ENCODE results near the gene ISG15. TPM values are rescaled to one million over a fixed set of nuclear protein-coding genes. Genes with fewer than 3 reads are reported as not detected.

The ISG15 gene
- total RNA-seq, 2 experiments from 2014 or later = 385 to 413 TPM

DNA sequence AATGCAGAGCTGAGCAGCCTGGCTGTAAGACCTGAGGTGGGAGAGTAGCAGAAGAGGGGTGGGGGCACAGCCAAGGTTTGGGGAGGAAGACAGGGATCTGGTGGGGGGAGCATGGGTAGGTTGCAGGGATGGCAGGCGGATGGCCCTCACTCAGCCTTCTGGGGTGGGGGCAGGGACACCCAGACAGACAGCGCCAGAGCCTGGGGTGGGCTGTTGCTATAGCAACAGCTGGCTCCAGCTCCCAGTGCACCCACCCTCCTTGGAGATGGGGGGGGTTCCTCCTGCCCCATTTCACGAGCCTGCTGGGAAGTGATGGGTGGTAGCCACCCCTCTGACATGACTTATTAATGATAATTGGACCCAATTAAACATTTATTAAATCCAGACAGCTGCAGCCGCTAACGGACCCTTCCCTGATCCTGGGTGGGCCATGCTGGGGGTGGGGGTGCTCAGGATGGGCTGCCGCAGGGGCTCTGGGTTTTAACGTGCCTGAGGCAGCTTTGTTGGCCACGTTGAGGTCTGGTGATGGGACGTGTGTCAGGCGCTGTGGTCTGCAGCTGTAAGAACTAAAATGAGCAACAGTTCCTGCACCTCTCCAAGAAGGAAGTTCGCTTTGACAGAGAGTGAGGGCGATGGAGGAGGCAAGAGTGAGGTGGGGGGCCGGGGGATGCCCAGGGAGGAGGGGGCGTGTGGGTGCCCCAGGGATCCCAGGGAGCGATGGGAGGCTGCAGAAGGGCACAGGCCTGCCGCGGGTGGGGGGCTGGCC lies 26.0 kb downstream of the ISG15 start:
- H3K27me3 Mint-ChIP-seq (ENCODE audit: low read depth) = peaks cover 2% of the 10 kb centered on the region
- peak overlapping the region; percentile 58 for H3K27ac Mint-ChIP-seq
- peak; percentile 52 for DNase-seq
- H3K4me1 Mint-ChIP-seq (ENCODE audit: low read depth) = peaks cover 27% of the 10 kb centered on the region
- POLR2A ChIA-PET = interaction anchor here (0.8 to 3.4 kb wide), 6 partner anchors 20 to 211 kb away, joined by 3 to 26 read pairs (median 8); partner anchors contain the start of genes AGRN and ISG15
- peak overlapping the region; percentile 49 for H3K4me3 Mint-ChIP-seq
- ATAC-seq = no peak
- H3K36me3 Mint-ChIP-seq (ENCODE audit: low read depth) = peaks cover 5% of the 10 kb centered on the region
- no peaks in the 10 kb centered on the region for H3K9me3 Mint-ChIP-seq (ENCODE audit: insufficient read depth)
- CTCF ChIA-PET = interaction anchor here (1.0 to 4.2 kb wide), 9 partner anchors 20 to 82 kb away, joined by 3 to 27 read pairs (median 9); partner anchors contain the start of gene ISG15

DNA sequence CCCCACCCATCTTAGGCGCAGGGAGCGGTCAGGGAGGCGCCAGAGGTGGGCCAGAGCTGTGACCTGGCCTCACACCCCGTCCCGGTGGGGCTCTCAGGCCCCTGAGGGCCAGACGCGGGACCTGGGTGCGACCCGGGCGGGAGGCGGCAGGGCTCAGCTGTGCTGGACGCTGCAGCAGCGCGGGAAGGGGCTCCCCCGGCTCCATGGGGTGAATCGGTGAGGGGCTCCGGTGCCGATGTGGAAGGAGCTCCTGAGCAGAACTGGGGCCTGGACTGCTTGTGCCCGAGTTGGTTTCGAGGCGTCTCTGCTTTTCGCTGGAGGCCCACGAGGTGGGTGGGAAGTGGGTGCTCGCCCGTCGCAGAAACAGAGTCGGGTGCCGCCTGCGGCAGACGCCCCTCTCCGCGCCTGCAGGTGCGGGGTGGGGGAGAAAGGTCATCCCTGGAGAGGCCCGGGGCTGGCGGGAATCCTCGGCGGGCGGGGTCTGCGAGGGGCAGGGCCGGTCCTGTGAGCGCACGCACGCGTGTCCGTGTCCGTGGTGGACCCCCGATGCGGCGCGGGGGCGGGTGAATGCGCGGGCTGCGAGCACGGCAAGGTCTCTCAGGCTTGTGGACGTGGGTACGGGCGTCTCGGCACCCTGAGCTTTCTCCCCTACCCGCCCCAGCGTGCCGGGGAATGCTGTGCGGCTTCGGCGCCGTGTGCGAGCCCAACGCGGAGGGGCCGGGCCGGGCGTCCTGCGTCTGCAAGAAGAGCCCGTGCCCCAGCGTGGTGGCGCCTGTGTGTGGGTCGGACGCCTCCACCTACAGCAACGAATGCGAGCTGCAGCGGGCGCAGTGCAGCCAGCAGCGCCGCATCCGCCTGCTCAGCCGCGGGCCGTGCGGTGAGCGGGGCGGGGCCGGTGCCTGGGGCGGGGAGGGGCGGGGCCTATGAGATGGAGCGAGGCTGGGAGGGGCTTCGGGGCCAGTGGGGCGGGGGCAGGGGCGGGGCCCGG lies 27.0 kb downstream of the ISG15 start:
- Mint-ChIP-seq H3K4me3 (peak overlapping the region; percentile 49), H3K27ac (peak overlapping the region; percentile 58), H3K9me3 (ENCODE audit: insufficient read depth) (no peaks in the 10 kb centered on the region), H3K36me3 (ENCODE audit: low read depth) (peaks cover 5% of the 10 kb centered on the region), H3K27me3 (ENCODE audit: low read depth) (peaks cover 2% of the 10 kb centered on the region), H3K4me1 (ENCODE audit: low read depth) (peaks cover 27% of the 10 kb centered on the region)
- CTCF ChIA-PET = interaction anchor here (0.9 to 4.2 kb wide), 11 partner anchors 17 to 81 kb away, joined by 3 to 27 read pairs (median 7); partner anchors contain the start of gene ISG15
- peak; percentile 90 for DNase-seq
- POLR2A ChIA-PET = interaction anchor here (0.6 to 3.4 kb wide), 7 partner anchors 14 to 210 kb away, joined by 3 to 26 read pairs (median 4); partner anchors contain the start of genes AGRN and ISG15
- ATAC-seq = peak; percentile 89

DNA sequence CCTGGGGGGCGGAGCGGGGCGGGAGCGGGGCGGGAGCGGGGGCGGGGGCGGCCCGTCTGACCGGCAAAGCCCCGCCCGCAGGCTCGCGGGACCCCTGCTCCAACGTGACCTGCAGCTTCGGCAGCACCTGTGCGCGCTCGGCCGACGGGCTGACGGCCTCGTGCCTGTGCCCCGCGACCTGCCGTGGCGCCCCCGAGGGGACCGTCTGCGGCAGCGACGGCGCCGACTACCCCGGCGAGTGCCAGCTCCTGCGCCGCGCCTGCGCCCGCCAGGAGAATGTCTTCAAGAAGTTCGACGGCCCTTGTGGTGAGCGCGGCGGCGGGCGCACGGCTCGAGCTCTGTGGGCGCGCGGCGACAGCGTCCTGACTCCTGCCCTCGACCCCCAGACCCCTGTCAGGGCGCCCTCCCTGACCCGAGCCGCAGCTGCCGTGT lies 27.8 kb downstream of the ISG15 start:
- Mint-ChIP-seq H3K4me3 (no peak overlapping the region), H3K36me3 (ENCODE audit: low read depth) (peaks cover 5% of the 10 kb centered on the region), H3K4me1 (ENCODE audit: low read depth) (peaks cover 25% of the 10 kb centered on the region), H3K27ac (no peak overlapping the region), H3K9me3 (ENCODE audit: insufficient read depth) (no peaks in the 10 kb centered on the region), H3K27me3 (ENCODE audit: low read depth) (no peaks in the 10 kb centered on the region)
- ATAC-seq (peak; percentile 27), DNase-seq (no peak)
- ChIA-PET CTCF (interaction anchor here (0.9 to 4.2 kb wide), 8 partner anchors 17 to 77 kb away, joined by 3 to 27 read pairs (median 10); partner anchors contain the start of gene ISG15), POLR2A (interaction anchor here (0.6 to 3.4 kb wide), 5 partner anchors 14 to 210 kb away, joined by 3 to 26 read pairs (median 4); partner anchors contain the start of genes AGRN and ISG15)

DNA sequence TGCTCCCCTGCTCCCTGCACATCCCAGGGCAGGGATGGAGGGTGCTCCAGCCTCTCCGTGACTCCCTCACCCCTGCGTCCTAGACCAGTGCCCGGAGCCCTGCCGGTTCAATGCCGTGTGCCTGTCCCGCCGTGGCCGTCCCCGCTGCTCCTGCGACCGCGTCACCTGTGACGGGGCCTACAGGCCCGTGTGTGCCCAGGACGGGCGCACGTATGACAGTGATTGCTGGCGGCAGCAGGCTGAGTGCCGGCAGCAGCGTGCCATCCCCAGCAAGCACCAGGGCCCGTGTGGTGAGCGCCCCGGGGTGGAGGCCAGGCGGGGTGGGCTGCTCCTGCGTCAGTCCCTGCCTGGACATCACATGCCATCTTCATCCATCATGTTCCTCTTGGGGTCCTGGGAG lies 28.6 kb downstream of the ISG15 start:
- Mint-ChIP-seq H3K4me1 (ENCODE audit: low read depth) (peaks cover 24% of the 10 kb centered on the region), H3K27ac (no peak overlapping the region), H3K4me3 (no peak overlapping the region), H3K9me3 (ENCODE audit: insufficient read depth) (no peaks in the 10 kb centered on the region), H3K27me3 (ENCODE audit: low read depth) (no peaks in the 10 kb centered on the region), H3K36me3 (ENCODE audit: low read depth) (peaks cover 5% of the 10 kb centered on the region)
- ATAC-seq (no peak), DNase-seq (no peak)
- ChIA-PET CTCF (interaction anchor here (3.2 kb wide), 1 partner anchor 40 kb away, joined by 10 read pairs; no protein-coding TSS in a partner anchor), POLR2A (no interaction called here)

DNA sequence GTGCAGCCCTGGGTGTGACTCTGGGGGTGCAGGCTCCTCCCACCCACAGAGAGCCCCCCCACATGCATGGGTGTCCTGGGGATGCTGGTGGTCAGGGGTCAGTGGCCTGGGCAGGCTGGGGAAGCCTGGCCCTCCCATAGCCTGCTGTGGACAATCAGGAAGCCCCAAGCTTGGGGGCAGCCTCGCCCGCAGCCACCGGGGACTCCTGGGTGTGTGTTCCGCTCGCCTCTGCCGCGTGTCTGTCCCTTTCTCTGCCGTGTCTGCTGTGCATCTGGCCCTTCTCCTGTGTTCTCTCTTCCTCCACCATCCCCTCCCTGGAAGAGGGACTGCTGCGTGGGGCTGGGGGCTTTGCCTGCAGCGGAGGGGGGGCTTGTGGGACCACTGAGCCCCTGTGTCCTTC lies 29.5 kb downstream of the ISG15 start:
- H3K36me3 Mint-ChIP-seq (ENCODE audit: low read depth) = peaks cover 8% of the 10 kb centered on the region
- DNase-seq = no peak
- no peak for ATAC-seq
- H3K4me3 Mint-ChIP-seq = no peak overlapping the region
- no peaks in the 10 kb centered on the region for H3K27me3 Mint-ChIP-seq (ENCODE audit: low read depth)
- peaks cover 22% of the 10 kb centered on the region for H3K4me1 Mint-ChIP-seq (ENCODE audit: low read depth)
- POLR2A ChIA-PET = no interaction called here
- no peak overlapping the region for H3K27ac Mint-ChIP-seq
- H3K9me3 Mint-ChIP-seq (ENCODE audit: insufficient read depth) = no peaks in the 10 kb centered on the region
- CTCF ChIA-PET = no interaction called here

DNA sequence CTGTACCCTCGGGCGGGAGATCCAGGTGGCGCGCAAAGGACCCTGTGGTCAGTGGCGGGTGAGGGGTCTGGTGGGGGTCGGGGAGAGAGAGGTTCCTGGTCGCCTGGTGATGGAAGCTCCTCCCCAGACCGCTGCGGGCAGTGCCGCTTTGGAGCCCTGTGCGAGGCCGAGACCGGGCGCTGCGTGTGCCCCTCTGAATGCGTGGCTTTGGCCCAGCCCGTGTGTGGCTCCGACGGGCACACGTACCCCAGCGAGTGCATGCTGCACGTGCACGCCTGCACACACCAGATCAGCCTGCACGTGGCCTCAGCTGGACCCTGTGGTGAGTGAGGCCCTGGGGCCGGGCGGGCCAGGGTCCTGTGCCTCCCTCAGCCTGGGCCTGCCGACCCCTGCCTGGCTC lies 30.1 kb downstream of the ISG15 start:
- peaks cover 19% of the 10 kb centered on the region for H3K4me1 Mint-ChIP-seq (ENCODE audit: low read depth)
- H3K27me3 Mint-ChIP-seq (ENCODE audit: low read depth) = no peaks in the 10 kb centered on the region
- ATAC-seq (no peak), DNase-seq (no peak)
- no peak overlapping the region for H3K4me3 Mint-ChIP-seq
- no peak overlapping the region for H3K27ac Mint-ChIP-seq
- H3K9me3 Mint-ChIP-seq (ENCODE audit: insufficient read depth) = no peaks in the 10 kb centered on the region
- POLR2A ChIA-PET = no interaction called here
- peaks cover 8% of the 10 kb centered on the region for H3K36me3 Mint-ChIP-seq (ENCODE audit: low read depth)
- CTCF ChIA-PET = interaction anchor here (1.6 kb wide), 1 partner anchor 11 kb away, joined by 6 read pairs; no protein-coding TSS in a partner anchor

DNA sequence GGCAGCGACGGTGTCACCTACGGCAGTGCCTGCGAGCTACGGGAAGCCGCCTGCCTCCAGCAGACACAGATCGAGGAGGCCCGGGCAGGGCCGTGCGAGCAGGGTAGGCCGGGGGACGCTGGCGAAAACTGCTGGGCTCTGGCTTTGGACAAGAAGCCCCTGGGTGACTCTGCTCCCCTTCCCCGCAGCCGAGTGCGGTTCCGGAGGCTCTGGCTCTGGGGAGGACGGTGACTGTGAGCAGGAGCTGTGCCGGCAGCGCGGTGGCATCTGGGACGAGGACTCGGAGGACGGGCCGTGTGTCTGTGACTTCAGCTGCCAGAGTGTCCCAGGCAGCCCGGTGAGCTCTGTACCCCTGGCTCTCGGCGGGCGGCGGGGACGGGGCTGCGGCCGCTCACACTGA lies 30.6 kb downstream of the ISG15 start:
- ChIA-PET POLR2A (no interaction called here), CTCF (interaction anchor here (1.6 kb wide), 1 partner anchor 11 kb away, joined by 6 read pairs; no protein-coding TSS in a partner anchor)
- no peak overlapping the region for H3K4me3 Mint-ChIP-seq
- no peaks in the 10 kb centered on the region for H3K9me3 Mint-ChIP-seq (ENCODE audit: insufficient read depth)
- H3K27ac Mint-ChIP-seq = no peak overlapping the region
- H3K27me3 Mint-ChIP-seq (ENCODE audit: low read depth) = no peaks in the 10 kb centered on the region
- H3K36me3 Mint-ChIP-seq (ENCODE audit: low read depth) = peaks cover 6% of the 10 kb centered on the region
- ATAC-seq = no peak
- H3K4me1 Mint-ChIP-seq (ENCODE audit: low read depth) = peaks cover 14% of the 10 kb centered on the region
- no peak for DNase-seq

DNA sequence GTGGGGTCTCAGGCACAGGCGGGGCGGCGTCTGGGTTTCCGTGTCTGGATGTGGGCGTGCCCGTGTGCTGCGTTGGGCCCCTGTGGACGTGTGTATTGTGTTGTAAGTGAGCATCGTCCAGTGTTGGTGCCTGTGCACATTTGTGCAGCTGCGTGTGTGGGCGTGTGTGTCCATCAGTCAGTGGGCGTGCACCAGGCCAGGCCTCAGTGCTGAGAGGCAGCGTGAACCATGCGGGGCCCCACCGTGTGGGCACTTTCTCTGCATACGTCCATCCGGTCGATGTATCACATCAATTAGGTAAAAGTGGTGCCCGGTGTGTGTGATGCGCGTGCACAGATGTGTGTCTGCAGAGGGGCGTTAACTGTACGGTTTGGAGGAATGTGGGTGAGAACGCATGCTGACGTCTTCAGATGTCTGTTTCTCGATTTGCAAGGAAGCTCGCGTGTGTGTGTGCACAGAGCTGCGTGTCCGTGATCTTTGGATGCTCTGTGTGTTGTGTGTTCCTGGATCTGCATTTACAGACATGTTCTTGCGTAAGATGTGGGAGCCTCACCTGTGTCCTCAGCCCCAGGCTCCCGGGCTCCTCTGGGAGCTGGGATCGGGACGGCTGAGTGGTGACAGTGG lies 31.3 kb downstream of the ISG15 start:
- POLR2A ChIA-PET = no interaction called here
- DNase-seq (no peak), ATAC-seq (no peak)
- no peaks in the 10 kb centered on the region for H3K9me3 Mint-ChIP-seq (ENCODE audit: insufficient read depth)
- no peaks in the 10 kb centered on the region for H3K27me3 Mint-ChIP-seq (ENCODE audit: low read depth)
- H3K4me1 Mint-ChIP-seq (ENCODE audit: low read depth) = peaks cover 7% of the 10 kb centered on the region
- CTCF ChIA-PET = interaction anchor here (0.6 to 1.6 kb wide), 2 partner anchors 12 to 15 kb away, joined by 3 to 6 read pairs; no protein-coding TSS in a partner anchor
- H3K4me3 Mint-ChIP-seq = no peak overlapping the region
- H3K36me3 Mint-ChIP-seq (ENCODE audit: low read depth) = peaks cover 6% of the 10 kb centered on the region
- H3K27ac Mint-ChIP-seq = no peak overlapping the region

DNA sequence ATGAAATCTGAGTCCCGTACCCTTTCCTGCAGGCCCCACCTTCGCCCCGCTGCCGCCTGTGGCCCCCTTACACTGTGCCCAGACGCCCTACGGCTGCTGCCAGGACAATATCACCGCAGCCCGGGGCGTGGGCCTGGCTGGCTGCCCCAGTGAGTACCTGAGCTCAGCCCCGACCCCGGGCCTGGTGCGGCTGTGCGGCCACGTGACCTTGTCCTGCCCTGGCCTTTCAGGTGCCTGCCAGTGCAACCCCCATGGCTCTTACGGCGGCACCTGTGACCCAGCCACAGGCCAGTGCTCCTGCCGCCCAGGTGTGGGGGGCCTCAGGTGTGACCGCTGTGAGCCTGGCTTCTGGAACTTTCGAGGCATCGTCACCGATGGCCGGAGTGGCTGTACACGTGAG lies 31.8 kb downstream of the ISG15 start:
- ATAC-seq (no peak), DNase-seq (no peak)
- CTCF ChIA-PET = interaction anchor here (0.6 to 1.6 kb wide), 2 partner anchors 12 to 14 kb away, joined by 3 to 6 read pairs; no protein-coding TSS in a partner anchor
- no peak overlapping the region for H3K4me3 Mint-ChIP-seq
- no peaks in the 10 kb centered on the region for H3K9me3 Mint-ChIP-seq (ENCODE audit: insufficient read depth)
- peaks cover 2% of the 10 kb centered on the region for H3K4me1 Mint-ChIP-seq (ENCODE audit: low read depth)
- no peaks in the 10 kb centered on the region for H3K27me3 Mint-ChIP-seq (ENCODE audit: low read depth)
- POLR2A ChIA-PET = no interaction called here
- peaks cover 6% of the 10 kb centered on the region for H3K36me3 Mint-ChIP-seq (ENCODE audit: low read depth)
- H3K27ac Mint-ChIP-seq = no peak overlapping the region

DNA sequence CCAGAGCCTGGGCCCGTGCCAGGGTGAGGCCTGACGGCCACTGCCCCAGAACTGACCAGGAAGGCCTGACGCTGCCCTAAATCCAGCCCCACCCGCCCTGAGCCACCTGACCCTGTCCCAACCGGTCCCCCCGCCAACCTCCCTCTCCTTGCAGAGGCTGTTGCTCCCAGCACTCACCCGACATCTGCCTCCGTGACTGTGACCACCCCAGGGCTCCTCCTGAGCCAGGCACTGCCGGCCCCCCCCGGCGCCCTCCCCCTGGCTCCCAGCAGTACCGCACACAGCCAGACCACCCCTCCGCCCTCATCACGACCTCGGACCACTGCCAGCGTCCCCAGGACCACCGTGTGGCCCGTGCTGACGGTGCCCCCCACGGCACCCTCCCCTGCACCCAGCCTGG lies 32.9 kb downstream of the ISG15 start:
- Mint-ChIP-seq H3K4me1 (ENCODE audit: low read depth) (no peaks in the 10 kb centered on the region), H3K27ac (no peak overlapping the region), H3K36me3 (ENCODE audit: low read depth) (peaks cover 8% of the 10 kb centered on the region), H3K9me3 (ENCODE audit: insufficient read depth) (no peaks in the 10 kb centered on the region), H3K27me3 (ENCODE audit: low read depth) (no peaks in the 10 kb centered on the region), H3K4me3 (no peak overlapping the region)
- ChIA-PET POLR2A (no interaction called here), CTCF (no interaction called here)
- DNase-seq = no peak
- no peak for ATAC-seq

DNA sequence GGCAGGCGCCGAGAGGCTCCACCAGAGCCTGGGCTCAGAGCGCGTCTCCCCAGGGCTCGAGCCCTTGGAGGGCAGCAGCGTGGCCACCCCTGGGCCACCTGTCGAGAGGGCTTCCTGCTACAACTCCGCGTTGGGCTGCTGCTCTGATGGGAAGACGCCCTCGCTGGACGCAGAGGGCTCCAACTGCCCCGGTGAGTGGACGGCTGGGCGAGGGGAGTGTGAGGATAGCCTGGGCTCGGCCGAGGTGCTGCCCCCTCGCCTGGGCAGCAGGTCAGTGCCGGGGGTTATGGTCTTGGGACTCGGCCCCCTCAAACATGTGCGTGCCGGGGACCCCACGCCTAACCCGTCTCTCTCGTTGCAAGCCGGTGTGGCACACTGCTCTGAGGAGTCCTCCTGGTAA lies 33.5 kb downstream of the ISG15 start:
- POLR2A ChIA-PET = no interaction called here
- DNase-seq = no peak
- Mint-ChIP-seq H3K27ac (no peak overlapping the region), H3K4me1 (ENCODE audit: low read depth) (no peaks in the 10 kb centered on the region), H3K27me3 (ENCODE audit: low read depth) (no peaks in the 10 kb centered on the region), H3K9me3 (ENCODE audit: insufficient read depth) (no peaks in the 10 kb centered on the region), H3K4me3 (no peak overlapping the region), H3K36me3 (ENCODE audit: low read depth) (peaks cover 8% of the 10 kb centered on the region)
- CTCF ChIA-PET = no interaction called here
- no peak for ATAC-seq
